Ovary (tissue), 9 donors: ENCODE measurements around the gene SMURF1. TPM values are rescaled to one million over a fixed set of nuclear protein-coding genes. Genes with fewer than 3 reads are reported as not detected.

Experiments
- DNase-seq, 5 donors: peaks; one replicate each; pipeline ENCODE4 v3.0.0-alpha.2; 2019 to 2020
- H3K27ac ChIP-seq, 2 donors: fragments of 200-600 bp; one replicate each; pipeline versions ENCODE4 v1.5.1 to v1.8.0; 2019 to 2022
- H3K27me3 ChIP-seq: fragments of 200-600 bp; one replicate; pipeline ENCODE4 v1.8.0; 2022
- H3K36me3 ChIP-seq: fragments of 200-600 bp; sonication (generic); one replicate; pipeline ENCODE4 v1.5.1; 2019
- H3K4me1 ChIP-seq: one replicate; pipeline ENCODE4 v1.8.1; 2013; ENCODE audit warnings: mild to moderate bottlenecking, moderate library complexity; ENCODE audit not compliant: insufficient read depth
- H3K4me3 ChIP-seq: fragments of 200-600 bp; sonication (generic); one replicate; pipeline ENCODE4 v1.5.1; 2017
- H3K9me3 ChIP-seq, 2 donors: fragments of 200-600 bp in 1 of 2; sonication (generic) in 1 of 2; one replicate each; pipeline versions ENCODE4 v1.5.1 to v1.8.1; 2013 to 2019; ENCODE audit warnings: mild to moderate bottlenecking in 1 of 2, moderate library complexity in 1 of 2
- CTCF ChIP-seq, 3 donors: fragments of 450-650 bp in 2 of 3; fragments of 200-600 bp in 1 of 3; IDR thresholded peaks; one replicate each; pipeline versions ENCODE4 v1.5.1 to v1.8.0; 2016 to 2022; ENCODE audit warnings: antibody characterized with exemption in 3 of 3, mild to moderate bottlenecking in 1 of 3
- EP300 ChIP-seq: sonication (generic); formaldehyde crosslinking; IDR thresholded peaks from one replicate; pipeline ENCODE4 v1.6.1; 2017; ENCODE audit warnings: antibody characterized with exemption
- POLR2A ChIP-seq: fragments of 450-650 bp; IDR thresholded peaks from one replicate; pipeline ENCODE4 v1.6.1; 2017; ENCODE audit warnings: antibody characterized with exemption, mild to moderate bottlenecking, moderate library complexity
- WGBS, 3 donors: extraction: QIAGEN DNeasy Blood & Tissue Kit in 1 of 3; methylation state at CpG; one replicate each; pipeline versions ENCODE4 v1.1.5 to v1.1.7; 2013 to 2017; 5-methylcytosine and 5-hydroxymethylcytosine counted together
- intact Hi-C, 4 donors: fragments of 100-400 bp; cut with DNase I; formaldehyde crosslinking; loops; one replicate each; pipeline versions ENCODE4 v1.11.0 to v1.15.1; 2022 to 2023
- polyA plus RNA-seq, 2 donors: library from polyadenylated mRNA; stranded (reverse); fragments of 200-250 nt in 1 of 2; fragments of 350-450 nt in 1 of 2; fragmentation: Illumina TruSeq in 1 of 2; extraction: RNeasy Lipid Tissue Mini Kit (QIAGEN cat#74804) in 1 of 2; gene quantifications; one replicate each; pipeline ENCODE4 v1.2.3, GENCODE V29; 2013 to 2014
- total RNA-seq, 7 donors: library from RNA; depleted of rRNA in 2 of 7; stranded (reverse); fragments of >200 nt in 2 of 7; fragmentation: NEBNext Ultra II Directional in 3 of 7; extraction: Animal tissue kit (Norgen Biotek cat#: 25700) in 3 of 7; gene quantifications; one replicate each; pipeline versions ENCODE4 v1.1.0 to v1.2.4, GENCODE V29; 2016 to 2023
- donor health status: DM: no; HTN: no; CAD: no; lungs with moderate emphysema.
- donor health status: DM: no; HTN: no; CAD: no.
- donor health status: Bipolar disorder and iron deficiency.
- donor health status: DM: yes; HTN: yes; CAD: no.
- donor health status: DM: no; HTN: no; CAD: no.
- donor health status: DM: yes; HTN: yes; CAD: no.

Gene SMURF1
- total and polyA plus RNA-seq, 9 donors: 15.1 to 40.3 (median 27.2) TPM

GRCh38 chr7:99061001-99061776 is 82.7 kb downstream of the SMURF1 start:
- Histone ChIP-seq H3K36me3 (no peaks in the 10 kb centered on the region), H3K27me3 (no peaks in the 10 kb centered on the region), H3K9me3 (no peaks in the 10 kb centered on the region), H3K27ac (no peak overlapping the region), H3K4me1 (peaks cover 1% of the 10 kb centered on the region), H3K4me3 (no peak overlapping the region)
- no peak for DNase-seq
- WGBS, 3 donors: 65 to 75% (median 71%) methylated on average over 6 of the region's 6 CpGs
- TF ChIP-seq POLR2A (no peak), CTCF (IDR thresholded peaks at IDR 0.05) (no peak), EP300 (no peak)
- intact Hi-C loops: no loop called here

- Histone ChIP-seq H3K27me3 (no peaks in the 10 kb centered on the region), H3K36me3 (no peaks in the 10 kb centered on the region), H3K27ac (no peak overlapping the region), H3K9me3 (no peaks in the 10 kb centered on the region), H3K4me1 (no peaks in the 10 kb centered on the region), H3K4me3 (no peak overlapping the region)
- intact Hi-C loops: no loop called here
- 94 to 95% (median 95%) methylated on average over 9 of the region's 9 CpGs for WGBS, 3 donors
- no peak for DNase-seq
- TF ChIP-seq POLR2A (no peak), EP300 (no peak), CTCF (IDR thresholded peaks at IDR 0.05) (no peak)
Observed at GRCh38 chr7:99054781-99055180, 89.1 kb downstream of the SMURF1 start.

DNA sequence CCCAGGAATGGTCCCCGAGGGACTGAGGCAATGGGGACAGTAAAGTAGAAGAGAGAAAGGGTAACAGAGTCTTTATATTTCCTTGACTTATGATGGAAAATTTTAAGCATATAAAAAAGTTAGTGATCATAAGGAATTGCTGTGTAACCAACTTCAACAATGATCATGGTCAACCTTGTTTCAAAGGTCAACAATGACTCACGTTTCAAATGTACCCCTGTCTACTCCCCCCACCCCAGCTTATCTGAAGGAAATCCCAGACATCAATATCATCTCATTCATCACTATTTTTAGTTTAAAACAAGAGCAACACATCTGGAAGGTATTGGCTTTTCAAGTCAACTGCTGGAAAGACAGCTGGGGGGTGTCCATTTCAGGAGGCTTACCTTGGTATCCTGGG is 92.9 kb downstream of the SMURF1 start:
- no peak for TF ChIP-seq CTCF (IDR thresholded peaks at IDR 0.05)
- TF ChIP-seq POLR2A: no peak
- TF ChIP-seq EP300: no peak
- Histone ChIP-seq H3K4me3 (no peak overlapping the region), H3K4me1 (no peaks in the 10 kb centered on the region), H3K27ac (no peak overlapping the region), H3K36me3 (no peaks in the 10 kb centered on the region), H3K9me3 (no peaks in the 10 kb centered on the region), H3K27me3 (no peaks in the 10 kb centered on the region)
- intact Hi-C loops: no loop called here
- DNase-seq: no peak
- WGBS, 3 donors: 53 to 65% (median 55%) methylated on average over 2 of the region's 2 CpGs

GRCh38 chr7:99047526-99048077 is 96.3 kb downstream of the SMURF1 start:
- Histone ChIP-seq H3K36me3 (no peaks in the 10 kb centered on the region), H3K27ac (no peak overlapping the region), H3K4me1 (no peaks in the 10 kb centered on the region), H3K9me3 (no peaks in the 10 kb centered on the region), H3K4me3 (no peak overlapping the region), H3K27me3 (no peaks in the 10 kb centered on the region)
- 82 to 87% (median 83%) methylated on average over 15 of the region's 15 CpGs for WGBS, 3 donors
- TF ChIP-seq POLR2A: no peak
- no peak for TF ChIP-seq CTCF (IDR thresholded peaks at IDR 0.05)
- no peak for TF ChIP-seq EP300
- DNase-seq: no peak
- intact Hi-C loops: loop anchor here in 2 of 4 donors (5.0 to 10.0 kb wide), 2 partner anchors 100 to 267 kb away; no protein-coding TSS in a partner anchor
